HFFc6 (cell line): ENCODE measurements around the gene DEAF1. TPM values are rescaled to one million over a fixed set of nuclear protein-coding genes. Genes with fewer than 3 reads are reported as not detected.
A peak's percentile ranks its signal among the peaks of the same experiment; 100 is the strongest.

Experiments
- DNase-seq: peaks from one replicate; pipeline ENCODE4 v3.0.0-alpha.2; 2018
- H3K27ac Mint-ChIP-seq: 2 replicates; pipeline ENCODE4 v1.8.0; 2020; ENCODE audit warnings: mild to moderate bottlenecking, mixed read lengths
- H3K27me3 Mint-ChIP-seq: 2 replicates; pipeline ENCODE4 v1.8.0; 2021; ENCODE audit warnings: mild to moderate bottlenecking, moderate library complexity, mixed read lengths; ENCODE audit not compliant: insufficient read depth
- H3K36me3 Mint-ChIP-seq: 2 replicates; pipeline ENCODE4 v1.8.0; 2021; ENCODE audit warnings: low read depth, mixed read lengths
- H3K4me1 Mint-ChIP-seq: 2 replicates; pipeline ENCODE4 v1.8.0; 2020; ENCODE audit warnings: low read depth, mixed read lengths
- H3K4me3 Mint-ChIP-seq: 2 replicates; pipeline ENCODE4 v1.8.0; 2020; ENCODE audit warnings: mild to moderate bottlenecking, moderate library complexity, mixed read lengths
- H3K9me3 Mint-ChIP-seq: 2 replicates; pipeline ENCODE4 v1.8.0; 2020; ENCODE audit warnings: mild to moderate bottlenecking, mixed read lengths
- CTCF ChIP-seq: fragments of 200-600 bp; sonication (generic); IDR thresholded peaks from 2 replicates; pipeline ENCODE4 v1.5.0; 2021; ENCODE audit warnings: antibody characterized with exemption, mild to moderate bottlenecking
- total RNA-seq, 6 experiments: library from RNA; stranded (reverse); fragmentation: NEBNext Ultra II Directional; extraction: Animal tissue kit (Norgen Biotek cat#: 25700); gene quantifications; 2 replicates in 1 of 6; 3 replicates in 5 of 6; pipeline ENCODE4 v1.2.3, GENCODE V29; 2021

The DEAF1 gene
- total RNA-seq, 6 experiments from 2014 or later: 32.2 to 48.1 (median 34.6) TPM

GRCh38 chr11:707817-708420 lies 12.9 kb upstream of the DEAF1 start:
- DNase-seq: no peak
- Mint-ChIP-seq H3K27me3 (peaks cover 2% of the 10 kb centered on the region; the same call in 1 of the 2 replicates), H3K4me3 (peak overlapping the region; percentile 28), H3K4me1 (peaks cover 11% of the 10 kb centered on the region; the same call in 1 of the 2 replicates), H3K36me3 (no peaks in the 10 kb centered on the region), H3K9me3 (no peaks in the 10 kb centered on the region), H3K27ac (no peak overlapping the region)
- no peak for TF ChIP-seq CTCF

- Mint-ChIP-seq H3K27me3 (peaks cover 2% of the 10 kb centered on the region; the same call in 1 of the 2 replicates), H3K4me3 (peak overlapping the region; percentile 86), H3K9me3 (no peaks in the 10 kb centered on the region), H3K36me3 (no peaks in the 10 kb centered on the region), H3K27ac (peak overlapping the region; percentile 82), H3K4me1 (peaks cover 11% of the 10 kb centered on the region; the same call in 1 of the 2 replicates)
- no peak for DNase-seq
- TF ChIP-seq CTCF: peak; percentile 60
These were observed 12.2 kb upstream of the DEAF1 start for GRCh38 chr11:706957-707816.

- H3K36me3 Mint-ChIP-seq: no peaks in the 10 kb centered on the region; the same call in 1 of the 2 replicates
These were observed 11.5 kb upstream of the DEAF1 start for GRCh38 chr11:706439-706956.

GRCh38 chr11:705646-706438 lies 10.8 kb upstream of the DEAF1 start, which contains the start of gene EPS8L2:
EPS8L2 (plus strand) TSS chr11:706231; CDS start chr11:709408, 3,177 bp downstream.
- H3K4me1 Mint-ChIP-seq: peaks cover 6% of the 10 kb centered on the region; the same call in 1 of the 2 replicates
- no peak for DNase-seq
- peak within 1 kb of the TSS; percentile 86 for H3K4me3 Mint-ChIP-seq
- H3K27ac Mint-ChIP-seq: peak within 1 kb of the TSS; percentile 82
- H3K27me3 Mint-ChIP-seq: peaks cover 2% of the 10 kb centered on the region; the same call in 1 of the 2 replicates
- H3K9me3 Mint-ChIP-seq: no peaks in the 10 kb centered on the region
- H3K36me3 Mint-ChIP-seq: no peaks in the 10 kb centered on the region; the same call in 1 of the 2 replicates
- TF ChIP-seq CTCF: no peak

More at GRCh38 chr11:706439-706956, 11.5 kb upstream of the DEAF1 start:
- Mint-ChIP-seq H3K4me1 (peaks cover 11% of the 10 kb centered on the region; the same call in 1 of the 2 replicates), H3K9me3 (no peaks in the 10 kb centered on the region), H3K4me3 (peak overlapping the region; percentile 86), H3K27ac (peak overlapping the region; percentile 71), H3K27me3 (peaks cover 2% of the 10 kb centered on the region; the same call in 1 of the 2 replicates)
- TF ChIP-seq CTCF: no peak
- peak; percentile 33 for DNase-seq
